PC-9 (cell line): ENCODE results near the gene DEFB127.

ENCODE experiments used
- CTCF ChIP-seq: fragments of 200-600 bp; sonication (generic); conservative IDR thresholded peaks from 2 replicates; pipeline ENCODE4 v1.6.1; 2017; ENCODE audit warnings: mixed run types, antibody characterized with exemption, mild to moderate bottlenecking, moderate library complexity
- EZH2 ChIP-seq: fragments of 200-600 bp; sonication (generic); IDR thresholded peaks from 2 replicates; pipeline ENCODE4 v1.8.0; 2017; ENCODE audit warnings: antibody characterized with exemption, low read depth

- TF ChIP-seq EZH2, result no peak
- no peak for TF ChIP-seq CTCF
These were observed 39.7 kb upstream of the DEFB127 start for GRCh38 chr20:117518-117917.
